ENCODE measurements around the gene CTCFL.

The CTCFL gene

GRCh38 chr20:57503035-57503658 lies 21.8 kb downstream of the CTCFL start:
- DNase-seq (ENCODE audit: low spot score): no peak
- CTCF ChIA-PET: interaction anchor here (0.7 kb wide), 2 partner anchors 28 to 192 kb away, joined by 4 to 5 read pairs; no protein-coding TSS in a partner anchor
- TF ChIP-seq CTCF (conservative IDR thresholded peaks at IDR 0.05; ENCODE audit: low read depth): no peak
- POLR2A ChIA-PET (ENCODE audit: low non-redundant PET): no interaction called here
- H3K27ac ChIP-seq: no peak overlapping the region

GRCh38 chr20:57502336-57502700 lies 22.6 kb downstream of the CTCFL start:
- ChIA-PET POLR2A (ENCODE audit: low non-redundant PET) (no interaction called here), CTCF (interaction anchor here (0.5 kb wide), 1 partner anchor 302 kb away, joined by 3 read pairs; no protein-coding TSS in a partner anchor)
- TF ChIP-seq CTCF (conservative IDR thresholded peaks at IDR 0.05; ENCODE audit: low read depth): no peak
- no peak overlapping the region for H3K27ac ChIP-seq
- no peak for DNase-seq (ENCODE audit: low spot score)

- no peak for TF ChIP-seq CTCF (conservative IDR thresholded peaks at IDR 0.05; ENCODE audit: low read depth)
- CTCF ChIA-PET: interaction anchor here (0.6 kb wide), 2 partner anchors 84 to 697 kb away, joined by 3 read pairs; no protein-coding TSS in a partner anchor
- H3K27ac ChIP-seq: no peak overlapping the region
- DNase-seq (ENCODE audit: low spot score): no peak
- POLR2A ChIA-PET (ENCODE audit: low non-redundant PET): no interaction called here
These were observed 23.2 kb downstream of the CTCFL start for GRCh38 chr20:57501461-57502335.

- POLR2A ChIA-PET (ENCODE audit: low non-redundant PET): no interaction called here
- DNase-seq (ENCODE audit: low spot score): no peak
- no peak for TF ChIP-seq CTCF (conservative IDR thresholded peaks at IDR 0.05; ENCODE audit: low read depth)
- H3K27ac ChIP-seq: no peak overlapping the region
- CTCF ChIA-PET: interaction anchor here (0.6 kb wide), 1 partner anchor 83 kb away, joined by 3 read pairs; no protein-coding TSS in a partner anchor
These were observed 24.0 kb downstream of the CTCFL start for GRCh38 chr20:57500962-57501361.

GRCh38 chr20:57500235-57500634 lies 24.7 kb downstream of the CTCFL start:
- no peak for TF ChIP-seq CTCF (conservative IDR thresholded peaks at IDR 0.05; ENCODE audit: low read depth)
- POLR2A ChIA-PET (ENCODE audit: low non-redundant PET): no interaction called here
- CTCF ChIA-PET: interaction anchor here (2.6 kb wide), 1 partner anchor 9 kb away, joined by 23 read pairs; no protein-coding TSS in a partner anchor
- no peak for DNase-seq (ENCODE audit: low spot score)
- H3K27ac ChIP-seq: no peak overlapping the region

- no peak for DNase-seq (ENCODE audit: low spot score)
- no peak for TF ChIP-seq CTCF (conservative IDR thresholded peaks at IDR 0.05; ENCODE audit: low read depth)
- H3K27ac ChIP-seq: no peak overlapping the region
- ChIA-PET POLR2A (ENCODE audit: low non-redundant PET) (no interaction called here), CTCF (interaction anchor here (0.6 to 2.6 kb wide), 12 partner anchors 9 to 711 kb away, joined by 3 to 23 read pairs (median 7); no protein-coding TSS in a partner anchor)
These were observed 25.3 kb downstream of the CTCFL start for GRCh38 chr20:57499676-57500075.
